HUES6 (cell line): ENCODE measurements around the gene ADGRA1.

Experiments
- H3K27ac ChIP-seq: 2 replicates; pipeline ENCODE4 v1.7.0; 2013; ENCODE audit warnings: low read depth, mild to moderate bottlenecking, low read length, inconsistent platforms
- H3K27me3 ChIP-seq: 2 replicates; pipeline ENCODE4 v1.6.1; 2013; ENCODE audit warnings: low read length; ENCODE audit not compliant: control insufficient read depth, insufficient read depth
- H3K36me3 ChIP-seq: 2 replicates; pipeline ENCODE4 v1.6.1; 2013; ENCODE audit warnings: low read length; ENCODE audit not compliant: control insufficient read depth, insufficient read depth
- H3K4me1 ChIP-seq: 2 replicates; pipeline ENCODE4 v1.6.1; 2013; ENCODE audit warnings: low read length; ENCODE audit not compliant: control insufficient read depth, insufficient read depth
- H3K4me3 ChIP-seq: 2 replicates; pipeline ENCODE4 v1.5.1; 2013; ENCODE audit warnings: low read depth, low read length
- H3K9ac ChIP-seq: one replicate; pipeline ENCODE4 v1.6.1; 2013; ENCODE audit warnings: mild to moderate bottlenecking, low read length
- H3K9me3 ChIP-seq: 2 replicates; pipeline ENCODE4 v1.6.1; 2013; ENCODE audit warnings: low read depth, low read length; ENCODE audit not compliant: control insufficient read depth, insufficient read depth

Gene ADGRA1

DNA sequence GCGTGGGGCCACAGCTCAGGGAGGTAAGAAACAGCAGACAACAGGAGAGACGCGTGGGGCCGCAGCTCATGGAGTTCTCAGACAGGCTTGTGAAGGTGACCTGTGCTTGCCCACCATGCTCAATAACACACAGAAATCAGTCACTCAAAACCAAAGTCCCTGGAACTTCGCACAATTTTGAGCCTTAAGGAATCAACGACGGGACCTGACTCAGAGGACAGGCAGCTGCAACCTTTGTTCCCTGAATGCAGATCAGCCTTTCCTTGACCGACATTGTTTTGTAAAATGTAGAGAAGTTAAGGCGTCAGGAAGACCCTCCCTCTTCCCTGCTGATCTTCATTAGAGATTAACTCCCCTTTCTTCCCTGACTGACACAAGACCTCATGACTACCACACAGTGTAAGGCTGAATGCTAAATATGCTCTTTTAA, 63.8 kb downstream of the ADGRA1 start:
- Histone ChIP-seq H3K4me3 (peak overlapping the region; percentile 32; the same call in 1 of the 2 replicates), H3K9me3 (peaks cover 18% of the 10 kb centered on the region), H3K36me3 (no peaks in the 10 kb centered on the region), H3K27me3 (no peaks in the 10 kb centered on the region), H3K9ac (peak overlapping the region; percentile 79), H3K27ac (peak overlapping the region; percentile 93), H3K4me1 (peaks cover 28% of the 10 kb centered on the region)

DNA sequence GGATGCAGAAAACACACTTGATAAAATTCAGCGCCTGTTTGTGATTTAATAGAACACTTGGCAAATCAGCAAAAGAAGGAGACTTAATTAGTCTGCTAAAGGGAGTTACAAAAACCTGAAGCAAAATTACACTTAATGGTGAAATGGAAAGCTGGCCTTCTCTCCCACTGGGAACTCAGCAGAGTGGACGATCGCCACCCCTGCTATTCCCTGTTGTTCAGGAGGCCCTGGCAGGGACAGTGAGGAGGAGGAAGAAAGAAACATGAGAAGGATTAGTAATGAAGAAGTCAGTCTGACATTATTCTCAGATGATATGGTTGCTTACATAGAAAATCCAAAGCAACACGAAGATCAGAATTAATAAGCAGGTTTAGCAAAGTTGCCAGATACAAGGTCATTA, 66.7 kb downstream of the ADGRA1 start:
- Histone ChIP-seq H3K9ac (no peak overlapping the region), H3K27ac (no peak overlapping the region), H3K4me1 (peaks cover 41% of the 10 kb centered on the region), H3K4me3 (no peak overlapping the region), H3K9me3 (peaks cover 3% of the 10 kb centered on the region; the same call in 1 of the 2 replicates), H3K36me3 (no peaks in the 10 kb centered on the region), H3K27me3 (no peaks in the 10 kb centered on the region)

DNA sequence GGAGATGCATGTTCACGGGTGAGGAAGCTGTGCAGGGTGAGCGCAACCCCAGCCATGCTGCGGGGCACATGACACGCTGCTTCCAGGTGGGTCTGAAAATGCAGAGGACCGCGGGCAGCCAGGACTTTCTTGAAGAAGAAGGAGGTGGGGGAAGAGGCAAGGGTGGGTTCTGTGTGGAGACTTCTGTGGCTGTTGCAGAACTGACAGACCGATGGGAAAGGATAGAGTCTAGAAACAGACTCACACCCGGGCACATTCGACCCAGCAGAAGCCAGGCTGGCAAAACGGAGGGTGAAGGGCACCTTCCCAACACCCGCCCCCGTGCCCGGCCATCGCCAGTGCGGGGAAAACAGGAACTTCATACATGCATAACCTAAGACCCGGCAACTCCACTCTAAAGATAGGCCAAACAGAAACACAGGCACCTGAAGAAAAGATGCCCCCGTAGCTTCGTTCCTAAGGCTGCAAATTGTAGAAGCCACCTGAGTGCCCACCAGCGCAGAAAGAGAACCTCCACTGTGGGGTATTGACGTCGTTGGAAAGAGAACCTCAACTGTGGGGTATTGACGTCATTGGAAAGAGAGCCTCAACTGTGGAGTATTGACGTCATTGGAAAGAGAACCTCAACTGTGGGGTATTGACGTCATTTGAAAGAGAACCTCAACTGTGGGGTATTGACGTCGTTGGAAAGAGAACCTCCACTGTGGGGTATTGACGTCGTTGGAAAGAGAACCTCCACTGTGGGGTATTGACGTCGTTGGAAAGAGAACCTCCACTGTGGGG, 67.5 kb downstream of the ADGRA1 start:
- H3K27me3 ChIP-seq = no peaks in the 10 kb centered on the region
- H3K9ac ChIP-seq = no peak overlapping the region
- no peak overlapping the region for H3K4me3 ChIP-seq
- H3K27ac ChIP-seq = no peak overlapping the region
- no peaks in the 10 kb centered on the region for H3K36me3 ChIP-seq
- H3K4me1 ChIP-seq = peaks cover 43% of the 10 kb centered on the region
- no peaks in the 10 kb centered on the region for H3K9me3 ChIP-seq

DNA sequence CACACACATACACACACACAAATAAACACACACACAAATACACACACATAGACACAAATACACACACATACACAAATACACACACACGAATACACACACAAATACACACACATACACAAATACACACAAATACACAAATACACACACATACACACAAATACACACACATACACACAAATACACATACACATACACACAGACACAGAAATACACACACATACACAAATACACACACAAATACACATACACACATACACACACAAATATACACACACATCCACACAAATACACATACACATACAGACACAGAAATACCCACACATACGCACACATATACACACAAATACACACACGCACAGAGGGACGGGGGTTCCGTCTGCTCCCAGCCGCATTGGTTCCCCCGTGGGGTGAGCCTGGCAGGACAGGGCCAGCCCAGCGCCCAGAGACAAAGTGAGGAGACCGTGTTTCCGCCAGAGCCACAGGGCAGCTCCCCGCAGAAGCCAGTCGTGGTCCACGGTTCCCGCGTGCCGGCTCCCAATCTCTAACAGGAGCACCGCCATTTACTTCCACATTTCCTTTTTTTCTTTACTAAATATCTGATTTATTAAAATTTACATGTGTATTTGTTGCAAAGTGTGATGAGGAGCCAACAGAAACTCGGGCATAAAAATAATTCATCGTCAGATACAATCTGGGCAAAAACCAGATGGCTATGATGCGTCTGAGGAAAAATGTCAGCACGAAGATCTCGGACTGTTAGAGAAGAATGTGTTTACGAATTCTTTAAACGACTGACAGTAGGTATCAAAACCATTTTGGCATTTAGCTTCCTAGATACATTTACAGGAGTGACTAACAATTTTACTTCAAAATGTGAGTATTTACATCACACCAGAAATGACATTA, 69.2 kb downstream of the ADGRA1 start:
- H3K4me3 ChIP-seq = no peak overlapping the region
- H3K4me1 ChIP-seq = peaks cover 43% of the 10 kb centered on the region
- H3K27me3 ChIP-seq = peaks cover 9% of the 10 kb centered on the region; the same call in 1 of the 2 replicates
- no peaks in the 10 kb centered on the region for H3K9me3 ChIP-seq
- no peak overlapping the region for H3K9ac ChIP-seq
- no peaks in the 10 kb centered on the region for H3K36me3 ChIP-seq
- no peak overlapping the region for H3K27ac ChIP-seq

DNA sequence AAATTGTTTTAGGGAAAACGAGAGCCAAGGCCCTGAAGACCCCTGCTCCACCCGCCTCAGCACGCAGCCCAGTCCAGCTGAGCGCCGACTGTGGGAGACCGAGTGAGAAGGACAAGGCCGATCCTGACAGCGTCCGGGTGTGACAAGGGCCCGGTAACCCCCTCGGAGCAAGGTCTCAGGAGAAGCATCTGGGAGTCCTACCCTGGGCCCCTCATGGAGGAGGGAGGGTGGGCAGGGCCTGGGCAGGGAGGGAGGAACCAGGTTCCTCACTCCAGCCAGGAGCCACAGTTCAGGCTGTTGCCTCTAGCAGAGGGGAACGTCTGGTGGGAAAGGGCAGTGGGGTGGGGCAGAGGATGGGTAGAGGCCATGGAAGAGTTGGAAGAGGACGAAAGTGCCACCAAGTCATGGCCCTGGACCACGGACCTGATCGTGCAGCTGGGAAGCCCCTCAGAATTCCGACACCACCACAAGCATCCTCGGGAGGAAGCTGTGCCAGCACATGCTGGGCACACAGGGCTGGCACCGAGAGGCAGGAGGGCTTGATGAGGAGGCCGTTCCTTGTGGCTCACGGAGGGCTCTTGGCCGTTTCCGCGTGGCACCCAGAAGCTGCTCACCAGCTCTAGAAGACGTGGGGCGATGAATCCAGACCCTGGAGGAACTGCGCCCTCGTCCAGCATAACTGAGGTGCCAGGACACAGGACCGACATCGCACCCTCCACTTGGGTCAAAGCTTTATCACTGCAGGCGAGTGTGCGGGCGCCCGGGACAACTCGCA, 70.1 kb downstream of the ADGRA1 start:
- H3K9me3 ChIP-seq = no peaks in the 10 kb centered on the region
- H3K36me3 ChIP-seq = peaks cover 7% of the 10 kb centered on the region; the same call in 1 of the 2 replicates
- H3K27me3 ChIP-seq = peaks cover 9% of the 10 kb centered on the region; the same call in 1 of the 2 replicates
- no peak overlapping the region for H3K27ac ChIP-seq
- peaks cover 39% of the 10 kb centered on the region for H3K4me1 ChIP-seq
- no peak overlapping the region for H3K4me3 ChIP-seq
- no peak overlapping the region for H3K9ac ChIP-seq

DNA sequence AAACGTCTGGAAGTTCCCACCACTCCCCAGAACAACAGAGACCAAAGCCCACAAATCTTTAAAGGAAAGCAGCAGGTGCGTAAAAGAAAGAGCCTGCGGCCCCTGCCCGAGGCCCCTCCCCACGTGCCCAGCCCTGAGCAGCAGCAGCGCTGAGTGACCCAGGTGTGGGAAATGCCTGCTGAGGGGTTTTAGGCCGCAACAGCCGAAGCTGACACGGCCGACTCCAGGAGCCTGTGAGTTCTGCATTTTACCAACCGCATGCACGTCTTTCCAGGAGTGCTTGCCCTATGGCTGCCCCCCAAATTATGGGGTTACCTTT, 70.7 kb downstream of the ADGRA1 start:
- Histone ChIP-seq H3K27ac (no peak overlapping the region), H3K36me3 (peaks cover 8% of the 10 kb centered on the region; the same call in 1 of the 2 replicates), H3K9ac (no peak overlapping the region), H3K9me3 (no peaks in the 10 kb centered on the region), H3K4me3 (no peak overlapping the region), H3K4me1 (peaks cover 39% of the 10 kb centered on the region), H3K27me3 (peaks cover 9% of the 10 kb centered on the region; the same call in 1 of the 2 replicates)

DNA sequence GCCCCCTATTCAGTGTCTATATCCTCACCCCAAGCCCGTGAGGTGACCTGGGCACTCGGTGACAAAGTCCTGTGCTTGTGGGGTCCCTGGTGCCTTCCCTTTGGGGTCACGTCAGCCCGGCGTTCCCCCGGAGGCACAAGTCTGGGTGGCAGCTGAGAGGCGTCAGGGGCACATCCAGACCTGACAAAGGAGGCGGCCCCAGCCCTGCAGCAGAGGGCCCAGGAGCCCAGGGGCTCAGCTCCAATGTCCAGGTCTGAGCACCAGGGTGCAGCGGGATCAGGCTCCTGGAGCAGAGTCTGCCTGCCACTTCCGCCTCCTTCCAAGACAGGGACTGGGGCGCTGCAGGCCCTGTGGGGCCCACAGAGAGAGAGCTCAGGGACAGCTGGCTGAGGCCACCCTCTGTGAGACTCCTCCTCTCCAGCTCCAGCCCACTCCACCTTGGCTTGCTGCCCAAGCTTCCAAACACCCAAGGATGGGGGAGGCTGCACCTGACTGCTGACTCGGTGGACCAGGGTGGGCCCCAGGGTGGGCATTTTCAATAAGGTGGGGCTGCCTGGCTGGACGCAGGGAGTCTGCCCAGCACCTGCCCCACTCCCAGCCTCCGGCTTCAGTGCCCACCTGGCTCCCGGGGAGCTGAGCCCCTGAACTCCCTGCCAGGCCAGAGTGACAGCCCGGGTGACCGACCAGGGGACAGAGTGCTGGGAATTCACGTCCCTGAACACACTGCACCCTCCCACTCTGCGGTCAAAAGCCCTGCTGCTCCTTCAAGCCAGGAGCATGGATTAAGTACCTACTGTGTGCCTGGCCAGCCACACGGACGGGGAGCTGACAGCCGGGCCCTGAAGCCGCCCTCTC, 71.3 kb downstream of the ADGRA1 start:
- H3K9ac ChIP-seq = no peak overlapping the region
- no peak overlapping the region for H3K27ac ChIP-seq
- H3K9me3 ChIP-seq = no peaks in the 10 kb centered on the region

DNA sequence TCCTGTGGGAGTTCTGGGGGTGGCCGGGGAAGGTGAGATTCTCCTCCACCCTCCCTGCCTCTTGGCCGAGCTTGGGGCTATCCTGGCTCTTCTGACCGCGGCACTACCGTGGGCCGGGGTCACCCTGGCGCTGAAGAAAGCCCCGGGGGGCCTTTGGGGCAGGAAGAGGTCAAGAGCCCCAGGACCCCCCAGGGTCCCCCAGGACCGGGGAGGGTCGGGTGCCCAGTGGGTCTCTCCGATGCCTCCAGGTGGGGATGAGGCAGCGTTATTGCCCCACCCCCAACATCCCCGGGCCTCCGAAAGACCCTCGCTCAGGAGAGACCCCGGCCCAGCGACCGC, 71.9 kb downstream of the ADGRA1 start:
- H3K27ac ChIP-seq = no peak overlapping the region
- no peaks in the 10 kb centered on the region for H3K9me3 ChIP-seq
- H3K4me3 ChIP-seq = peak overlapping the region; percentile 34
- no peak overlapping the region for H3K9ac ChIP-seq
- H3K27me3 ChIP-seq = peaks cover 9% of the 10 kb centered on the region; the same call in 1 of the 2 replicates
- peaks cover 42% of the 10 kb centered on the region for H3K4me1 ChIP-seq
- peaks cover 8% of the 10 kb centered on the region; the same call in 1 of the 2 replicates for H3K36me3 ChIP-seq

More for the DNA sequence above, 71.3 kb downstream of the ADGRA1 start:
- Histone ChIP-seq H3K4me1 (peaks cover 39% of the 10 kb centered on the region), H3K27me3 (peaks cover 9% of the 10 kb centered on the region; the same call in 1 of the 2 replicates), H3K36me3 (peaks cover 8% of the 10 kb centered on the region; the same call in 1 of the 2 replicates), H3K4me3 (peak overlapping the region; percentile 34; the same call in 1 of the 2 replicates)

DNA sequence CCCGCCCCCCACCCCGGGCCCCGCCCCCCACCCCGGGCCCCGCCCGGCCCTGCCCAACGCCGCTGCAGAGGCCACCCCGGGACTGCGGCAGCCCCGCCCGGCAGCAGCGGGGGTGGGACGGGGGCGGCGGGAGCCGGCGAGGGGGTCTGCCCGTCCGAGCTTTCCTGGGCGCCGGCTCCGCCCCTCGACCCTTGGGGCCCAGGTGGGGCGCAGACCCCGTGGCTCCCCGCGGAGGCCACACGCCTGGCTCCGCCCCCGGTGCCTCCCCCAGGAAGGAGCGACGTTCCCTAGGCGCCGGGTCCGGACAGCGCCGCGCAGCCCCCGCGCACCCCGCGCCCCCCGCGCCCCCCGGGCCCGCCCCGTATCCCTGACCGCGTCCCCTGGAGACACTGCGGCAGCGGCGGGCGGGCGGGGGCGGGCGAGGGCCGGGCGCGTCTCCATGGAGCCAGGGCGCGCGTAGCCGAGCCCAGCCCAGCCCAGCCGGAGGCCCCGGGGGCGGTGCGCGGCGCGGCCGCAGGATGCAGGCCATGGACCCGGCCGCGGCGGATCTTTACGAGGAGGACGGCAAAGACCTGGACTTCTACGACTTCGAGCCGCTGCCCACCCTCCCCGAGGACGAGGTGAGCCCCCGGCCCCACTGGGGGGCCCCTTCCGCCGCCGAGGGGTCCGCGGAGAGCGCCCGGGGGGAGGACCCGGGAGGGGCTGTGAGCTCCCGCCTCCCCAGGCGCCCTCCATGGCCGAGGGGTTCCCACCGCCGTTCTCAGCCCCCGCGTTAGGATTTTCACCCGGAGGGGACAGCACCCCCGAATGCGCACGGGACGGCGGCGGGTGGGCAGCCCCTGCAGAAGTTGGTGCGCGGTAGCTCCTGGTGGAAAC, 72.5 kb downstream of the ADGRA1 start, which contains the start of gene KNDC1:
Gene KNDC1, plus strand, starts transcription at position 270 of the 876 bp plus-strand sequence. Its CDS starts 249 bp downstream, at position 519.
- peak within 1 kb of the TSS; percentile 75 for H3K4me3 ChIP-seq
- H3K27me3 ChIP-seq = peaks cover 9% of the 10 kb centered on the region; the same call in 1 of the 2 replicates
- H3K4me1 ChIP-seq = peaks cover 43% of the 10 kb centered on the region
- peak within 1 kb of the TSS; percentile 42 for H3K9ac ChIP-seq
- H3K27ac ChIP-seq = no peak within 1 kb of the TSS
- no peaks in the 10 kb centered on the region for H3K9me3 ChIP-seq
- H3K36me3 ChIP-seq = peaks cover 8% of the 10 kb centered on the region; the same call in 1 of the 2 replicates
